KMS-11 (cell line): ENCODE measurements around the gene OS9.

Experiments
- H2AFZ ChIP-seq: fragments of 200-600 bp; sonication (generic); 2 replicates; pipeline ENCODE4 v1.6.1; 2016; ENCODE audit warnings: antibody characterized with exemption, mixed run types, low read depth
- H3K27ac ChIP-seq: fragments of 200-600 bp; sonication (generic); 2 replicates; pipeline ENCODE4 v1.6.1; 2016; ENCODE audit warnings: mild to moderate bottlenecking, mixed run types
- H3K27me3 ChIP-seq: fragments of 200-600 bp; sonication (generic); 2 replicates; pipeline ENCODE4 v1.6.1; 2017; ENCODE audit warnings: mild to moderate bottlenecking, low read depth, mixed run types, moderate library complexity; ENCODE audit not compliant: insufficient read depth
- H3K36me3 ChIP-seq: fragments of 200-600 bp; sonication (generic); 2 replicates; pipeline ENCODE4 v1.6.1; 2017; ENCODE audit warnings: mild to moderate bottlenecking, mixed run types; ENCODE audit not compliant: insufficient read depth
- H3K4me1 ChIP-seq: fragments of 200-600 bp; sonication (generic); 2 replicates; pipeline ENCODE4 v1.6.1; 2016; ENCODE audit warnings: mild to moderate bottlenecking, low read depth, mixed run types; ENCODE audit not compliant: poor library complexity, severe bottlenecking
- H3K4me2 ChIP-seq: fragments of 200-600 bp; sonication (generic); 2 replicates; pipeline ENCODE4 v1.7.0; 2016; ENCODE audit warnings: mild to moderate bottlenecking, mixed run types
- H3K4me3 ChIP-seq: fragments of 200-600 bp; sonication (generic); IDR thresholded peaks from 2 replicates; pipeline ENCODE4 v1.6.1; 2017; ENCODE audit warnings: low read depth, low read length, mixed read lengths; ENCODE audit not compliant: insufficient read depth
- H3K79me2 ChIP-seq: fragments of 200-600 bp; sonication (generic); 2 replicates; pipeline ENCODE4 v1.6.1; 2016; ENCODE audit warnings: low read depth, mixed run types; ENCODE audit not compliant: insufficient read depth
- H3K9ac ChIP-seq: fragments of 200-600 bp; sonication (generic); 2 replicates; pipeline ENCODE4 v1.6.1; 2016; ENCODE audit warnings: mild to moderate bottlenecking, mixed run types
- H4K20me1 ChIP-seq: fragments of 200-600 bp; sonication (generic); 2 replicates; pipeline ENCODE4 v1.6.1; 2016; ENCODE audit warnings: mild to moderate bottlenecking, mixed run types; ENCODE audit not compliant: insufficient read depth
- TF ChIP-seq, protein P1 (sequence below): fragments of 200-600 bp; sonication (generic); conservative IDR thresholded peaks from 2 replicates; pipeline ENCODE4 v1.6.1; 2017; ENCODE audit warnings: low read depth, mild to moderate bottlenecking, antibody characterized with exemption, low read length, moderate library complexity, mixed read lengths

The OS9 gene

DNA sequence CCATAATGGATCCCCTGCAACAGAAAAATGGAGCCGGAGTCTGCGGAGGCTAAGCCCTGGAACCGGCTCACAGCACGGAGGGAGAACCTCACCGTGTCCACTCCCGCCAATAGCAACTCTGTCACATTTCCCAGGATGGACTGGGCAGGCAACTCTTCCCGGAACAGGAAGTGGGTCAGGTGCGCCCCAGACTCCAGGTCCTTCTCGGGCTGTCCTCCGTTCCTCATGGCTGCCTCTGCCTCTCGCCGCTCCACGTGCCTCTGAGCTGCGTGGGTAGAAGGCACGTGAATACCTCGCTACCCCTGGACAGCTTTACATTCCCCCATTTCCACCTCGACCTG is 70.7 kb downstream of the OS9 start:
- TF ChIP-seq, protein P1, sequence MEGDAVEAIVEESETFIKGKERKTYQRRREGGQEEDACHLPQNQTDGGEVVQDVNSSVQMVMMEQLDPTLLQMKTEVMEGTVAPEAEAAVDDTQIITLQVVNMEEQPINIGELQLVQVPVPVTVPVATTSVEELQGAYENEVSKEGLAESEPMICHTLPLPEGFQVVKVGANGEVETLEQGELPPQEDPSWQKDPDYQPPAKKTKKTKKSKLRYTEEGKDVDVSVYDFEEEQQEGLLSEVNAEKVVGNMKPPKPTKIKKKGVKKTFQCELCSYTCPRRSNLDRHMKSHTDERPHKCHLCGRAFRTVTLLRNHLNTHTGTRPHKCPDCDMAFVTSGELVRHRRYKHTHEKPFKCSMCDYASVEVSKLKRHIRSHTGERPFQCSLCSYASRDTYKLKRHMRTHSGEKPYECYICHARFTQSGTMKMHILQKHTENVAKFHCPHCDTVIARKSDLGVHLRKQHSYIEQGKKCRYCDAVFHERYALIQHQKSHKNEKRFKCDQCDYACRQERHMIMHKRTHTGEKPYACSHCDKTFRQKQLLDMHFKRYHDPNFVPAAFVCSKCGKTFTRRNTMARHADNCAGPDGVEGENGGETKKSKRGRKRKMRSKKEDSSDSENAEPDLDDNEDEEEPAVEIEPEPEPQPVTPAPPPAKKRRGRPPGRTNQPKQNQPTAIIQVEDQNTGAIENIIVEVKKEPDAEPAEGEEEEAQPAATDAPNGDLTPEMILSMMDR, result no peak
- peaks cover 6% of the 10 kb centered on the region for H3K4me1 ChIP-seq
- H3K36me3 ChIP-seq, result no peaks in the 10 kb centered on the region
- H4K20me1 ChIP-seq, result no peaks in the 10 kb centered on the region
- H3K27ac ChIP-seq, result no peak overlapping the region
- H3K79me2 ChIP-seq, result no peaks in the 10 kb centered on the region
- H3K9ac ChIP-seq, result peak overlapping the region; percentile 55
- H3K27me3 ChIP-seq, result peaks cover 18% of the 10 kb centered on the region
- peak overlapping the region; percentile 73 for H3K4me2 ChIP-seq
- H3K4me3 ChIP-seq, result no peak overlapping the region
- H2AFZ ChIP-seq, result peak overlapping the region; percentile 83

DNA sequence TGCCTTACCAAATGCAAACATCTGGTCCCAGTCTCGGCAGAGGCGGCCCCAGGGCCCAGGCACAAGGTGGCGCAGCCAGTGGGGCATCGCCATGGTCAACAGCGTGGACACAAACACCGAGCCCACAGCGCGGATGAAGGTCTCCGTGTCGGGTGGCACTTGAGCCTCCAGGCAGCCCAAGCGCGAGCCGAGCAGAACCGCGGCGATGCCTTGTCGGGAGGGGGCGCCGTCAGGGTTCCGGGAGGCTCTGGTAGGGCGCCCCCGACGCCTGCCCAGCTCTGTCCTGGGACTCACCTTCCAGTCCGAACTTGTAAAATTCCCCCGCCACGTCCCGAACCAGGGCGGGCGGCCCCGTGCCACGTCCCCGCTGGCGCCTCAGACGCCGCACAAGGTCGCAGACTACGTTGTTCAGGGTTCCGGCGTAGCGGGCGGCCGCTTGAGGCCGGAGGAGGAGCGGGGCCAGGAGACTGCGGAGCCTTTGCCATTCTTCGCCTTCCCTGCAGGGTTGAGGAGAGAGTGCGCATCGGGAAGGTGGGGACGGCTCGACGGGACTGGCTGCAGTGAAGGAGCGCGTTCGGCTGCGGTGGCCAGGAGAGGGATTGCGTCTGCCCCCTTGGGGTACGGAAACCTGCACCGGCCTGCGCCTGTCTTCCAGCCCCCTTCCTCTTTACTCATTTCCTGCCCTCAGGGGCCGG is 71.2 kb downstream of the OS9 start:
- Histone ChIP-seq H3K36me3 (no peaks in the 10 kb centered on the region), H3K4me3 (no peak overlapping the region)

DNA sequence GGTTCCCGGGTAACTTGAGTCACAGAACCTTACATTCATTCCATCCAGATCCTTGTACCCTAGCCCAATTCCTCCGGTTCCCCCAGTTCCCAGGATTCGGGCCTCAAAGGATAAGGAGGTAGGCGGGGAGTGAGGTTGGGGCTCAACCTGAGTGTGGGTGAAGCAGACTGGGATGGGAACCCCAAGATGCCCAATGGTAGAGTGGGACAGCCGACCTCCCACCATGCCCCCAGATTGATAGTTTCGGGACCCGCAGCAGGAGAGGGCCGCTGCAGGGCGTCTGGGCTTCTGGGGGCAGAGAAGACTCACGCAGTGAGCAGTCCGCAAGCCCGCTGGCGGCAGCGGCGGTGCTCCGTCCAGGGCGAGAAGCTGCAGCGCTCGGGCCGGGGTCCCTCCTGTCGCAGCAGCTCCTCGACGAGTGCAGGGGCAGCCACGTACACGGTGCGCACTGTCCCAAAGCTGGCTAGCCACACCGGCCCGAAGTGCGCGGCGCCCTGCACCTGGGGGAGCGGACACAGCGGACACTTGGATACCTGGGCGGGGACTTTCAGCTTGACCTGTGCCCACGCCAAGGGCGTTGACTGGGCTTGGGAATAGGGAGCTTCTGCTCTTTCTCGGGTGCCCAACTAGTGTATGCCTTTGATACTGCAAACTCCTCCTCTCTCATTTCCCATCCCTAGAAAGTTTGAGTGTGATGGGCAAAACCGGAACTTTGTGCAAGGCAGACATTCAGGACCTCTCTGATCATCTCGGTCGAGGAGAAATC is 71.9 kb downstream of the OS9 start:
- Histone ChIP-seq H4K20me1 (no peaks in the 10 kb centered on the region), H3K27me3 (peaks cover 18% of the 10 kb centered on the region), H3K4me2 (peak overlapping the region; percentile 73), H3K36me3 (no peaks in the 10 kb centered on the region; the same call in 1 of the 2 replicates), H3K9ac (peak overlapping the region; percentile 55; the same call in 1 of the 2 replicates), H3K4me3 (no peak overlapping the region), H2AFZ (peak overlapping the region; percentile 83), H3K79me2 (peaks cover 6% of the 10 kb centered on the region; the same call in 1 of the 2 replicates), H3K4me1 (peaks cover 13% of the 10 kb centered on the region), H3K27ac (no peak overlapping the region)
- TF ChIP-seq, protein P1, result no peak

More for the DNA sequence above, 71.2 kb downstream of the OS9 start:
- peak overlapping the region; percentile 83 for H2AFZ ChIP-seq
- TF ChIP-seq, protein P1, result peak; percentile 59
- H3K9ac ChIP-seq, result peak overlapping the region; percentile 55
- no peaks in the 10 kb centered on the region for H4K20me1 ChIP-seq
- peaks cover 18% of the 10 kb centered on the region for H3K27me3 ChIP-seq
- H3K4me1 ChIP-seq, result peaks cover 6% of the 10 kb centered on the region
- peak overlapping the region; percentile 73 for H3K4me2 ChIP-seq
- H3K27ac ChIP-seq, result 0 out of 2 replicates have a peak overlapping the region, but pooled peaks have one; percentile 4
- H3K79me2 ChIP-seq, result no peaks in the 10 kb centered on the region

DNA sequence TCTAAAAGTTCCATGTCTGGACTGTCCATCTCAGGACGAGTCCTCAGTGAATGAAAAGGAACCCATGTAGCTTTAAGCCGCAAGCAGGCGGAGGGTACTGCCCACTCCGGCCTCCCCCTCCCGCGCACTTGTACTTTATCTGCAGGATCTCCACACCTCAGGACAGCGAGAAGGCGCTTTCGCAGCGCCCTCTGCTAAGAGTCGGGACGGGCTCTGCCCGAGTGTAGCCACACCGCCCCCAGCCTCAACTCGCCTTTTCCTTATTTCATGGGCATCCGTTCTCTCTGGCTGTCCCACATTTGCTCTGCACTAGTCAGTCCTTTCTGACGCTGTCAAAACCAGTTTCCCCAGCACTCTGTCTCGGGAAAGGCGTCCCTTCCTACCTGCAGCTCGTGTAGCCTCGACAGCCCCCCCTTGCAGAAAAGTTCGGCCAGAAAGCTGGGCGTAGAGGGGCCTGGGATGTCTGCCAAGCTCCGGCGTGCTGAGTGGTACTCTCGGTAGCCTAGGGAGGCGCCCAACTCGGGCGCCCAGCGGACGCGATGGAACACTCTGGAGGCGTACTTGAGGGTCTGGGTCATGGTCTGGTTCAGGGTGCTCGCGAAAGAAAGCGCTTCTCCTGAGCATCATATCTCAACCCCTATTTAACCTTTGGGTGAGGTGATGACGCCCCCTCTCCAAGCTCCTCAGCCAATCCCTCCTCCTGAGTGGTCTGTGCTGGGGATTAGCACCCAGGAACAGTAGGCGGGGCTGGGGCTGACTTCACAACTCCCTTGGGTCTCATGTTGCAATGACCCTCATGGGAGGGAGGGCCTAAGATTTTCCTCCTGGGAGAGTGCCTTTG is 72.8 kb downstream of the OS9 start, which contains the start of gene CYP27B1:
CYP27B1 (minus strand) TSS at position 615 of the 841 bp plus-strand sequence; CDS start at position 578, 37 bp downstream.
- H3K4me2 ChIP-seq, result no peak within 1 kb of the TSS; the same call in 1 of the 2 replicates
- peaks cover 18% of the 10 kb centered on the region for H3K4me1 ChIP-seq
- TF ChIP-seq, protein P1, result no peak
- H3K36me3 ChIP-seq, result no peaks in the 10 kb centered on the region; the same call in 1 of the 2 replicates
- no peak within 1 kb of the TSS for H3K9ac ChIP-seq
- H4K20me1 ChIP-seq, result no peaks in the 10 kb centered on the region
- no peak within 1 kb of the TSS for H2AFZ ChIP-seq
- no peak within 1 kb of the TSS for H3K4me3 ChIP-seq
- H3K27ac ChIP-seq, result no peak within 1 kb of the TSS
- H3K27me3 ChIP-seq, result peaks cover 18% of the 10 kb centered on the region
- peaks cover 9% of the 10 kb centered on the region; the same call in 1 of the 2 replicates for H3K79me2 ChIP-seq
